Natural killer cell (primary cell): ENCODE results near the gene EZH1. TPM values are rescaled to one million over a fixed set of nuclear protein-coding genes. Genes with fewer than 3 reads are reported as not detected.
A peak's percentile ranks its signal among the peaks of the same experiment; 100 is the strongest.

Experiments
- ATAC-seq, 3 donors: fragments of 150-1000 bp in 2 of 3; fragments of 200-7000 bp in 1 of 3; cut with Tn5 transposase; 1 replicate in 1 of 3; 2 replicates in 2 of 3; pipeline ENCODE4 v1.10.0; 2021; ENCODE audit warnings: mild to moderate bottlenecking in 2 of 3, moderate library complexity in 2 of 3
- DNase-seq, 2 donors: peaks; one replicate each; pipeline versions ENCODE4 v3.0.0 to v3.0.0-alpha.2; 2013 to 2021; ENCODE audit warnings: mixed read lengths in 1 of 2
- H3K27ac ChIP-seq: one replicate; pipeline ENCODE4 v1.5.1; 2013; ENCODE audit warnings: mild to moderate bottlenecking, low read length
- H3K27me3 ChIP-seq: one replicate; pipeline ENCODE4 v1.6.1; 2013; ENCODE audit warnings: low read length; ENCODE audit not compliant: control insufficient read depth, insufficient read depth
- H3K36me3 ChIP-seq: one replicate; pipeline ENCODE4 v1.6.1; 2013; ENCODE audit warnings: low read length; ENCODE audit not compliant: control insufficient read depth, insufficient read depth
- H3K4me1 ChIP-seq: one replicate; pipeline ENCODE4 v1.6.1; 2013; ENCODE audit warnings: low read length; ENCODE audit not compliant: control insufficient read depth, insufficient read depth
- H3K4me3 ChIP-seq: one replicate; pipeline ENCODE4 v1.5.1; 2013; ENCODE audit warnings: low read length
- H3K9me3 ChIP-seq: one replicate; pipeline ENCODE4 v1.6.1; 2013; ENCODE audit warnings: low read length; ENCODE audit not compliant: control insufficient read depth, insufficient read depth
- H3K27ac Mint-ChIP-seq, 2 donors: one replicate each; pipeline ENCODE4 v1.8.0; 2022; ENCODE audit warnings: mild to moderate bottlenecking in 2 of 2, mixed read lengths in 2 of 2, moderate library complexity in 1 of 2
- H3K27me3 Mint-ChIP-seq, 2 donors: one replicate each; pipeline ENCODE4 v1.8.0; 2022; ENCODE audit warnings: low read depth in 2 of 2, mixed read lengths in 2 of 2
- H3K36me3 Mint-ChIP-seq: one replicate; pipeline ENCODE4 v1.8.0; 2022; ENCODE audit warnings: mixed read lengths
- H3K4me1 Mint-ChIP-seq, 2 donors: one replicate each; pipeline ENCODE4 v1.8.0; 2022; ENCODE audit warnings: mixed read lengths in 2 of 2
- H3K4me3 Mint-ChIP-seq: one replicate; pipeline ENCODE4 v1.8.0; 2022; ENCODE audit warnings: mild to moderate bottlenecking, moderate library complexity, mixed read lengths
- H3K9me3 Mint-ChIP-seq, 2 donors: one replicate each; pipeline ENCODE4 v1.8.0; 2022; ENCODE audit warnings: mixed read lengths in 2 of 2
- WGBS: methylation state at CpG from one replicate; pipeline ENCODE4 v1.1.7; 2013; ENCODE audit warnings: missing lambda C conversion rate; ENCODE audit not compliant: insufficient coverage; 5-methylcytosine and 5-hydroxymethylcytosine counted together
- intact Hi-C: fragments of 100-400 bp; cut with micrococcal nuclease; formaldehyde crosslinking; loops from one replicate; pipeline ENCODE4 v1.14.2; 2022
- total RNA-seq, 4 donors: library from RNA; stranded (reverse); fragments of 120-200 nt in 1 of 4; gene quantifications; one replicate each; pipeline versions ENCODE4 v1.2.3 to v1.2.4, GENCODE V29; 2013 to 2022
- TF ChIP-seq, protein P1 (sequence below): fragments of 200-600 bp; IDR thresholded peaks from one replicate; pipeline ENCODE4 v1.8.0; 2022; ENCODE audit warnings: antibody characterized with exemption

EZH1 gene
- total RNA-seq, 3 donors from 2014 or later (not counting 1 experiment from before 2014, with no cell fraction given): 68.8 to 92.7 (median 74.1) TPM

DNA sequence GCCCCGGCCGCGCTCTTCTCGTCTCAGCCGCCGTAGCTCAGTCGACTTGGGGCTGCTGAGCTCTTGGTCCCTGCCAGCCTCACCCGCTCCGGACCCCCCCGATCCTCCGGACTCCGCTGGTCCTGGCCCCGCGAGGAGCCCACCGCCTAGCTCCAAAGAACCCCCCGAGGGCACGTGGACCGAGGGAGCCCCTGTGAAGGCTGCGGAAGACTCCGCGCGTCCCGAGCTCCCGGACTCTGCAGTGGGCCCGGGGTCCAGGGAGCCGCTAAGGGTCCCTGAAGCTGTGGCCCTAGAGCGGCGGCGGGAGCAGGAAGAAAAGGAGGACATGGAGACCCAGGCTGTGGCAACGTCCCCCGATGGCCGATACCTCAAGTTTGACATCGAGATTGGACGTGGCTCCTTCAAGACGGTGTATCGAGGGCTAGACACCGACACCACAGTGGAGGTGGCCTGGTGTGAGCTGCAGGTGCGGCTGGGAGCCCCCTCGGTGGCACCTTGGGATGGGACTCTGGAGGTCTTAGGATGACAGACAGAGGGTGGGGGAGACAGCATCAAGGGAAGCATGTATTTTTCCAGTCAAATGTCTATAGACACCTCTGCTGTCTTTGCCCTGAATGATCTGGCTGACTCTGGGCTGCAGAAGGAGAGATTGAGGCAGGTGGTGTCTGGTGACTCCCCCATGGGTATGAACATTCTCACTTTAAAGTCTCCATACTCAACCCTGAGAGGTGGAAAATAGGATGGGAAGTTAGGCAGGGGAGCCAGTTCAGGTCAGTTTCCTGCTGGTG, 36.2 kb upstream of the EZH1 start:
- Mint-ChIP-seq H3K9me3 (no peaks in the 10 kb centered on the region), H3K4me1 (peaks cover 0 to 18% of the 10 kb centered on the region in 2 donors), H3K27me3 (peaks cover 27 to 39% of the 10 kb centered on the region in 2 donors), H3K36me3 (no peaks in the 10 kb centered on the region), H3K27ac (no peak overlapping the region), H3K4me3 (no peak overlapping the region)
- Histone ChIP-seq H3K27ac (no peak overlapping the region), H3K27me3 (peaks cover 29% of the 10 kb centered on the region), H3K4me3 (no peak overlapping the region), H3K36me3 (peaks cover 23% of the 10 kb centered on the region), H3K9me3 (no peaks in the 10 kb centered on the region), H3K4me1 (peaks cover 8% of the 10 kb centered on the region)
- WGBS: 10% methylated on average over 39 of the region's 39 CpGs
- TF ChIP-seq, protein P1, sequence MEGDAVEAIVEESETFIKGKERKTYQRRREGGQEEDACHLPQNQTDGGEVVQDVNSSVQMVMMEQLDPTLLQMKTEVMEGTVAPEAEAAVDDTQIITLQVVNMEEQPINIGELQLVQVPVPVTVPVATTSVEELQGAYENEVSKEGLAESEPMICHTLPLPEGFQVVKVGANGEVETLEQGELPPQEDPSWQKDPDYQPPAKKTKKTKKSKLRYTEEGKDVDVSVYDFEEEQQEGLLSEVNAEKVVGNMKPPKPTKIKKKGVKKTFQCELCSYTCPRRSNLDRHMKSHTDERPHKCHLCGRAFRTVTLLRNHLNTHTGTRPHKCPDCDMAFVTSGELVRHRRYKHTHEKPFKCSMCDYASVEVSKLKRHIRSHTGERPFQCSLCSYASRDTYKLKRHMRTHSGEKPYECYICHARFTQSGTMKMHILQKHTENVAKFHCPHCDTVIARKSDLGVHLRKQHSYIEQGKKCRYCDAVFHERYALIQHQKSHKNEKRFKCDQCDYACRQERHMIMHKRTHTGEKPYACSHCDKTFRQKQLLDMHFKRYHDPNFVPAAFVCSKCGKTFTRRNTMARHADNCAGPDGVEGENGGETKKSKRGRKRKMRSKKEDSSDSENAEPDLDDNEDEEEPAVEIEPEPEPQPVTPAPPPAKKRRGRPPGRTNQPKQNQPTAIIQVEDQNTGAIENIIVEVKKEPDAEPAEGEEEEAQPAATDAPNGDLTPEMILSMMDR: no peak
- intact Hi-C loops: no loop called here
- DNase-seq (no peak), ATAC-seq (peak in 1 of 3 donors; percentile 12)

DNA sequence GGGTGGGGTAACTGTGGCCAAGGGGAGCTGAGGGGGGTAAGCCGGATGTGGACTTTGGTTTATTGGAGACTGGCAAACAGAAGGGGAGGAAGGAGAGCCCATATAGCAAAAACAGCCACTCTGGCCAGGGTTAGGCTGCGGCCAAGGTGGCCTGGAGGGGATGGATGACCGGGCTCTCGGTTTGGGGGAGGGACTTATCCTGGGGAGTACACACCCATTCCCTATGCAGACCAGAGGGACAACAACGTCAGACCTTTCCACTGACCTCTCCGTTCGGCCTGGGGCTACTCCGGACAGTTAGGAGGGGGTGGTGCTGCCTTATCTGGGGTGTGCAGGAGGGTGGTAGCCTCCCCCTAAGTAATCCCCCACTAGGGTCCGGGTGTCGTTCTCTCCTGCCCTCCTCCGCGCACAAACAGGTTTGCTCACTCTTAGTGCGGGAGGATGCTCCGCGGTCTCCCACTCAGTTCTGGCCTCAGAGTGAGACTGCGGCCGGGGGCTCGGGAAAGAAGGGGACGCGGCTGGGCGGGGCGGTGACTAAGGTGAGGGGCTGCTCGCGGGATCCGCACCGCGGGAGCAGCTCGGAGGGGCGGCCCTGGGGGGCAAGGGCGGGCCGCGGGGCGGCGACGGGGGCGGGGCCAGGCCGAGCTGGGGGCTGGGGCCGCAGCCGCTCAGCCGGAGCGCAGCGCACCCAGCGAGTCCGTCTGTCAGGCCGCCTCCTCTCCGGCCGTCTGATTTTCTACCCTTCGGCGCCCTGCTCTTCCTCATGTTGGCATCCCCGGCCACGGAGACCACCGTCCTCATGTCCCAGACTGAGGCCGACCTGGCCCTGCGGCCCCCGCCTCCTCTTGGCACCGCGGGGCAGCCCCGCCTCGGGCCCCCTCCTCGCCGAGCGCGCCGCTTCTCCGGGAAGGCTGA, 35.4 kb upstream of the EZH1 start, which contains the start of gene WNK4:
TSS of gene WNK4 (plus strand) at position 675 of the 915 bp plus-strand sequence. CDS start at position 764, 89 bp downstream.
- Mint-ChIP-seq H3K9me3 (no peaks in the 10 kb centered on the region), H3K27me3 (peaks cover 19 to 33% of the 10 kb centered on the region in 2 donors), H3K4me3 (peak within 1 kb of the TSS; percentile 21), H3K4me1 (peaks cover 0 to 18% of the 10 kb centered on the region in 2 donors), H3K27ac (no peak within 1 kb of the TSS), H3K36me3 (no peaks in the 10 kb centered on the region)
- peaks cover 31% of the 10 kb centered on the region for H3K36me3 ChIP-seq
- WGBS: 16% methylated on average over 61 of the region's 65 CpGs
- ATAC-seq (peak in 1 of 3 donors; percentile 44), DNase-seq (no peak)
- intact Hi-C loops: no loop called here
- H3K4me1 ChIP-seq: peaks cover 8% of the 10 kb centered on the region
- no peak within 1 kb of the TSS for H3K27ac ChIP-seq
- TF ChIP-seq, protein P1: no peak
- no peak within 1 kb of the TSS for H3K4me3 ChIP-seq
- peaks cover 28% of the 10 kb centered on the region for H3K27me3 ChIP-seq
- no peaks in the 10 kb centered on the region for H3K9me3 ChIP-seq

DNA sequence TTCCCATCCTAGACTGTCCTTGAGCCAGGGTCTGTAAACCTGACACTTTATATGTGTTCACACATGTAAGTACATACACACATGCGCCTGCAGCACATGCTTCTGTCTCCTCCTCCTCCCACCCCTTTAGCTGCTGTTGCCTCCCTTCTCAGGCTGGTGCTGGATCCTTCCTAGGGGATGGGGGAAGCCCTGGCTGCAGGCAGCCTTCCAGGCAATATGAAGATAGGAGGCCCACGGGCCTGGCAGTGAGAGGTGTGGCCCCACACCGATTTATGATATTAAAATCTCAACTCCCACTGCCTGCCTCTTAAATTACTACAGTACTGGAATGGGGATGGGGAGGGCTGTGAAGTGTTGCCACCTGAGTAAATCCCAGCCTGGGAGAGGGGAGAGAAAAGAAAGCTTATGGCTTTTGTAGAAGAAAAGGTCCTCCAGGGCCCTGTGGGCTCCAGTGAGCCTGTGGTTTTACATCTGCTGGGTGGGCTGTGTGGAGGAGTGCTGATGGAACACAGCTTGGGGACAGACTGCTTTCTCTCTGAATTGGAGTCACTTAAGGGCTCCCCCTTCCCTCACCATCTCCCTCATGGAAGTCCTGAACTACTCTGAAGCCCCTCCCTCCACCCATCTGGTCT, 34.6 kb upstream of the EZH1 start:
- ATAC-seq (no peak), DNase-seq (no peak)
- peaks cover 31% of the 10 kb centered on the region for H3K36me3 ChIP-seq
- intact Hi-C loops: no loop called here
- H3K4me3 ChIP-seq: no peak overlapping the region
- TF ChIP-seq, protein P1: no peak
- H3K27me3 Mint-ChIP-seq: peaks cover 19 to 33% of the 10 kb centered on the region in 2 donors
- 100% methylated on average over 1 of the region's 3 CpGs for WGBS
- peaks cover 24% of the 10 kb centered on the region for H3K27me3 ChIP-seq
- peak overlapping the region; percentile 21 for H3K4me3 Mint-ChIP-seq
- no peak overlapping the region for H3K27ac Mint-ChIP-seq
- no peaks in the 10 kb centered on the region for H3K36me3 Mint-ChIP-seq
- H3K27ac ChIP-seq: no peak overlapping the region
- no peaks in the 10 kb centered on the region for H3K9me3 Mint-ChIP-seq
- H3K4me1 Mint-ChIP-seq: peaks cover under 1 to 19% of the 10 kb centered on the region in 2 donors
- no peaks in the 10 kb centered on the region for H3K9me3 ChIP-seq
- peaks cover 8% of the 10 kb centered on the region for H3K4me1 ChIP-seq
